Measurements from ENCODE around the gene SOX4.

SOX4 gene

DNA sequence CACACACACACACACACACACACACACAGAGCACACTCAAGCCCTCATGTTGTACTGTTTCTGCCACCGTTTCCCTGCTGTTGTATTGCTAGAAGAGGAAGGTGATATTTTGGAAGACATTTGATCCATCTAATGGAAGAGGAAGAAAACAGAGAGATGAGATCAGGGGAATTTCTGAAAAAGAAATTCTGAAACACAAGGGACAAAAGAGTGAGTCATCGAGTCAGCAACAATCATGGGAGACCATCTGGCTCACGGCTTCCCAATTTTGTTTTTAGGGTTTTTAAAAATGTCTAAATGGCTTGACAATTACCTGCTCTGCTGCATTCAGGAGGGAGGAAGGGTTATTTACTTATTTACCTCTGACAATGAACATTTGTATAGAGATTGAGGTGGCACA, 22.0 kb downstream of the SOX4 start:
- DNase-seq: peak; percentile 41

DNA sequence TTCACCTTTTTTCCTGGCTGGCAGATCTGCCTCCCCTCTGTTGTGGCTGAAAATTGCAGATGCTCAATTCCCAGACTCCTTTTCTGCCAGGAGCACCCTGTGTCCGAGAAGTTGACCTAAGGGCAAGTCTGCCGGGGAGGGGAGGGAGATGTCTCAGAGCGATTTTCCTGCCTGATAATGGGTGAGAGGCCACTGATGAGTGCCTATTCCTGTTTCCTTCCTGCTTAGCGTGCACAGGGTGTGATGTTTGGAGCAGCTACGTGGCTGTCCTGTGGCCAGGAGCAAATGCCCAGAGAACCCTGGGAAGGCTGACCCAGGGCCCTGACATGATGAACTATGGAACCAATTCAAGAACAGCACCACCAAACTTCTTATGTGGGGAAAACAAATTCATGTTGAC, 22.5 kb downstream of the SOX4 start:
- DNase-seq: no peak

DNA sequence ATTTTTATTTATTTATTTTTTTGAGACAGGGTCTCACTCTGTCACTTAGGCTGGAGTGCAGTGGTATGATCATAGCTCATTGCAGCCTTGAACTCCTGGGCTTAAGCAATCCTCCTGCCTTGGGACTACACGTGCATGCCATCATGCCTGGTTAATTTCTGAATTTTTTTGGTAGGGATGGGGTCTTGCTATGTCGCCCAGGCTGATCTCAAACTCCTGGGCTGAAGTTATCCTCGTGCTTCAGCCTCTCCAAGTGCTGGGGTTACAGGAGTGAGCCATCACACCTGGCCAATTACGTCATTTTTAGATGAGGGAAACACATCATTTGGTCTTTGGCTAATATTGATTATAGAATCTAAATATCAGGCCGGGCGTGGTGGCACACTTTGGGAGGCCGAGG, 32.1 kb downstream of the SOX4 start:
- DNase-seq: no peak

- DNase-seq: no peak
These were observed 33.2 kb downstream of the SOX4 start for GRCh38 chr6:21626756-21627155.

DNA sequence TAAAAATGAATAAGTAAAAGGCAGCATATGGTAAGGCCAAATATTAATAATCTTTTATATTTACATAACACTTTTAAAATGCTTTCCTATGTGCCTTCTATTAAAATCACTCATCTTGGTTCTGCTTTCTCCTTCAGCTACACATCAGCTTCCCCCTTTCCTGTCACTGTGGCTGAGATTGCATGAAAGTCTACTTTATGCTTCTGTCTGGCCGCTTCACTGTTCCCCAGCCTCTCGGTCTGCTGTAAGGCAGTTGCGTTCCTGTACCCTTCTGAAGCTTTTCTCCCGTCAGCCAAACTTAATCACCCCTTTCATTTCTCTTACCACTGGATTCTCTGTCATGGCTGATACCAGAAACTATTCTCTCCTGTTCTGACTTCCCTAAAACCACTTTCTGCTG, 34.6 kb downstream of the SOX4 start:
- DNase-seq: no peak

GRCh38 chr6:21633511-21634109, 40.1 kb downstream of the SOX4 start:
- DNase-seq: no peak

DNA sequence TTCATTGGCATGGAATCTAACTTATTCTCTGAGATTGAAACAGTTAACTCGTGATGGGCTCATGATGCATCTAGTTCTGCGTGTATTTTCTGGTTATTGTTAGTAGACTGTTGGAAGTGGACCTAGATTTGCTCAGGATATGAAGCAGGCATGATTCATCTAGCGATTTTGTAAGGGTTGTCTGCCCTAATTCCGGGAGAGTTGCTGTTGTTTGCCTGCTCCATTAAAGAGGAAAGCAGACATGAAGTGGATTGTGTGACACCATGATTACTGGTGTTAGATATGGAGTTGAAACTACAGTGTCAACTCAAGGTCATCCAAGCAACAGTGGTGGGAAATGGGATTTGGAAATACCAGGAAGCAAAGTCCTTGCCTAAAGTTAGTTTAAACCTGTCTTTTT, 41.0 kb downstream of the SOX4 start:
- DNase-seq: no peak

- DNase-seq: no peak
These were observed 43.3 kb downstream of the SOX4 start for GRCh38 chr6:21636876-21637275.

DNA sequence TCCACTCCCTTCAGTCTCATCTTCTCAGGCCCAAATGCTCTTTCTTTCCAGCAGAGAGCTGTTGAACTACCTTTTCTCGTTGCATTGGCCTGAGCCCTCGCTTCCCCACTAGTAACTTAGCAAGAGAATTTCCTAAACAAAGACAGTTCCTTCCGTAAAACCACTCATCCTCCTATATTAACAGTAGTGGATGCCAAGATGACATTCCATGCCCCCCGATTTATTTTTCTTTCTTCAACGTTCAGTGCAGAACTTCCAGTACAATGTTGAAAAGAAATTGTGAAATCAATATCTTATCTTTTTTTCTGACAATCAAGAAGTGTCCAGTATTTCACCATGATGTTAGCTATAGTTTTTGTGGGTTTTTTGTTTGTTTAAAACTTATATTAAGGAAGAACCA, 45.8 kb downstream of the SOX4 start:
- DNase-seq: no peak
